Endothelial cell of hepatic sinusoid (primary cell): ENCODE measurements around the gene DDIT4.

ENCODE experiments used
- in situ Hi-C: cut with HindIII; loops from 2 replicates; pipeline ENCODE4 v1.10.0; 2017; ENCODE audit warnings: low sequenced_read_pairs

DDIT4 gene

DNA sequence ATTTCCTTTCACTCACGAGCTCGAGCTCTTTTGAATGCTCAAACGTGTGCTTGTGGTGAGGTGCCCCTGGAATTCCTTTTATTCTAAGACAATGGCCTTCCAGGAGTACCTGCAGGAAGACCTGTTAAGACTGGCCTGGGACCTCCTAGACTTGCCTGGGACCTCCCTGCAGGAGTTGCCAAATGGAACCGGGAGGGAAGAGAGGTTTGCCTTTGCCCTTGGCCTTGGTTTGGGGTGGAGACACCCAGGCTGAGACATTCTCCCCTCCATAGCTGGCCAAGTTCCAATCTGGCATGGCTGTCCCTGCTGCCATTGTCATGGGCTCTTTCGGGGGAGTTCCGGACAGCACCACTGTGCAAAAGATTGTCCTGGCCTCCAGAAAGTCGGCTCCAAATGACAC is 41.3 kb downstream of the DDIT4 start:
- in situ Hi-C loops = no loop called here

DNA sequence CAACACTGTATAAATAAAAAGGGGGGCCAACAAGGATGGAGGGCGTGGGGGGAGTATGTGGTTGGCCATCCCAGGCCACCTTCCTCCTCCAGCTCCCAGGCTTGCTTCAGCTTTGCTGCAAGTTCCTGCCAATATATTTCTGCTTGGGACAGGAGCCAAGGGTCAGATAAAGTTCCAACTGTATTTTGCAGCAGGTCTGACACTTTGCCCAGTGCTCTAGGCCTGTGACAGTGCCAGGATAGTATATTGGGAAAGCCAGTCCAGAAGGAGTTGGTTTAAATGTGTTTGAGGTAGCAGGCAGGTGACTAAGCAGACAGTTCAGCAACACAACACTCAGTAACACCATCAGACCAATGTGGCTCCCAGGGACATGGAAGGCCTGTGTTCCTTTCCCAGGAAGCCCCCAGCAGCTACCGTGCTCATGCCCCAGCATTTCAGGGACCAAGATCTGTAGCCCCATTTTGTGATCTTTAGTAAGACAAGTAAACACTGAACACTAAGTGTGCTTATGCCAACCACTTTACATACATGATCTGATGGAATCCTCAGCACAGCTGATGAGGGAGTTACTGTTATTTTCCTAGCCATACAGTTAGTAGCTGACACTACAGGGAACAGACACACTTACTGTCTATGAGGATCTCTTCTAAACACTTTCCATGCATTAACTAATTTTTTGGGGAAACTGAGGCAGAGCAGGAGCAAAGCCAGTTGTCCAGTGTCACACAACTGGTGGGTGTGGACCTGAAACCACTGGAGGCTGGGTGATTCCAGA is 42.1 kb downstream of the DDIT4 start:
- in situ Hi-C loops = no loop called here

DNA sequence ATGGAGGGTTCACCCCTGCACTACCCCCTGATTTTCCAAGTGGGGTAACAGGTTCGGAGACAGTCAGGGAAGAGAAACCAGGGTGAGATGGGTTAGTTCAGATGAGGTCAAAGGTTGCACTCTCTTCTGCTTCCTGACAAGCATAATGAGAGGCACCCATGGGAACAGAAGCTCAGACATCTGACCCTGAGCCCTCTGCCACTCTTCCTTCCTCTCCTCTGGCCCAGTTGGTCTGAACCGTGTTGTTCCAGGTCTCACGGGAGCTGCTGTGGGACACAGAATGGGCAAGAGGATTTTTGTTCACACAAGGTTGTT is 42.6 kb downstream of the DDIT4 start:
- in situ Hi-C loops = no loop called here

DNA sequence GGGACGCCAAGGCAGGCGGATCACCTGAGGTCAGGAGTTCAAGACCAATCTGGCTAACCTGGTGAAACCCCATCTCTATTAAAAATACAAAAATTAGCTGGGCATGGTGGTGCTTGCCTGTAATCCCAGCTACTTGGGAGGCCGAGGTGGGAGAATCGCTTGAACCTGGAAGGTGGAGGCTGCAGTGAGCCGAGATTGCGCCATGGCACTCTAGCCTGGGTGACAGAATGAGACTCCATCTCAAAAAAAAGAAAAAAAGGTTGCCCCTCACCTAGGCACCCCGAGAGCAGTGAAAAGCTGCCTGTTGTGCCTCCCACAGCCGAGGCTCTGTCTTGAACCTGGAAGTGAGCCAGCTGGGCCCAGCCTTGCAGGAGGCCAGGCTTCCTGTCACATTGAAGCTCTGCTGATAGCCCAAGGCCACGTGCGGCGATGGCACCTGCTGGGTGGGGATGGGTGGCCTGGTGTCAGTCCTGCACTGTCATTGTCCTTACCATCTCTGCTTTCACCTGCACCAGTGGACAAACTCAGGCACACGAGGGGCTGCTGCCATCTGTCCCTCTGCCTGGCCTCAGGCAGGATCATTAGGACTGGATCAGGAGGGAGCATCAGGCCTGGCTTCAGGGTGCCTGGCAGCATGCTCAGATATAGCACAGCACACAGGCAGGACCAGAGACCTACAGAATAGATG is 43.2 kb downstream of the DDIT4 start:
- in situ Hi-C loops = no loop called here

DNA sequence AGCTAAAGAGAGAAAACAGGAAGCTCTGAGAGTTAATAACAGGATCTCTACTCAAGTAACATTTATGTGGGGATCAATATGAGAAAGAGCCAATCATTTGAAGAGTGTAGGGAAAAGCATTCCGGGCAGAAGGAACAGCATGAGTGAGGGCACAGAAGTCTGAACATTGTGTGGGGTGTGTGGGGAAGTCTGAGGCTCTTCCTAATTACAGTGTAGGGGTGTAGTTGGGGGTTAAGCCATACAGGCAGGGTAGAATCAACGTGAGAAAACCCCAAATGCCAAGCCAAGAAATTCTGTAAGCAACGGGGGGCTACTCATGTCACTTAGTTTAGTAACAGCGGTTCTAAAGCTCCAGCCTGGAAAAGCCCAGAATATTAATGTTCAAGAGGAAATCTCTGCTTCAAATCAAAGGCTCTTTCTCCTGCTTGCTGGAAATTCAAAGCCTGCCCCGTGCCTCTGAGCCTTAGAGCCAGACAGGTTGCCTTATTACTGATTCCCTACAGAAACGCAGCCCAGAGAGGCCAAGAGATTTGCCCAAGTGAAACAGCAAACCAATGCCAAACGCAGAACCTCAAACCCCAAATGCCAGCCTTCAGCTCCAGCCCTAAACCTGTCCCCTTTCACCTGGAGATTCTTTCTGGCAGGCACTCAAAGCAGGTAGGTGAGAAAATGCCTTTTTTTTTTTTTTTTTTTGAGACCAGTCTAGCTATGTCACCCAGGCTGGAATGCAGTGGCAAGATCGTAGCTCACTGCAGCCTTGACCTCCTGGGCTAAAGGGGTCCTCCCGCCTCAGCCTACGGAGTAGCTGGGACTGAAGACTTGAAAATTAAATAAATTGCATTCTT is 44.9 kb downstream of the DDIT4 start:
- in situ Hi-C loops = no loop called here

DNA sequence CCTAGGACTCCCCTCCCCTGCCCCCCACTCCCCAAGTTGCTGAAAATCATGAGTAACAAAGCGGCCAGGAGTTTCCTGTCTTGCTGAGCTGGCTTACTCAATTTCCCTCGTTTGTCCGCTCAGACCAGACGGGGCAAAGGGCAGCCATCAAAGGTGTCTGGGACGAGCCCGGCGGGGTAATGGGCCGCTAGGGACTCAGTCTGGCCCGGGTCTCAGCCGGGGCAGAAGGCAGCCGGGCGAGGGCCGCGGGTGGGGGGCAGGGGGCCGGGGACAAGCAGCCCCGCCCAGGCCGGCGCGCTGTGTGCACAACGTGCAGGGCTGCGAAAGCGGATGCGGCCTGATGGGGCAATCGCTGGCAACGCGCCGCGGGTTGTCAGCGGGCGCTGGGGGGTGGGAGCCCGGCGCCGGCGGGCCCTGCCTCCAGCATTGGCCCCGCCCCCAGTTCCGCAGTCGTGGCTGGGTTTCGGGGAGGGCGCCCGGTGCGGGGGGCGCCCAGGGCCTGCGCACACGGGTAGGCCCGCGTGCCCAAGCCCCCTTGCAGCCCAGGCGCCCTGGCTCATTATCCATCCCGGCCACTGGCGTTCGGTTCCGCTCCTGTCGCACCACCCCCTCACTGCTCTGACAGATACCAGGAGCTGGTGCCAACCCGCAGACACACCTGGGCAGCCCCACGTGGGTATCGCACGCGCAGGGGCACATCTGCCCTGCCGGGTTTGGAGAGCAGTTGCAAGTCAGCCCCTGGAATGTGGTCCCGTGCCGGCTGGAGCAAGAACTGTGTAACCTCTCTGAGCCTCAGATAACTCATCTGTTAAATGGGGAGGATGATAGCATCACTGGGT is 45.9 kb downstream of the DDIT4 start:
- in situ Hi-C loops = loop anchor here (5.0 kb wide), 1 partner anchor 42 kb away; no protein-coding TSS in a partner anchor

DNA sequence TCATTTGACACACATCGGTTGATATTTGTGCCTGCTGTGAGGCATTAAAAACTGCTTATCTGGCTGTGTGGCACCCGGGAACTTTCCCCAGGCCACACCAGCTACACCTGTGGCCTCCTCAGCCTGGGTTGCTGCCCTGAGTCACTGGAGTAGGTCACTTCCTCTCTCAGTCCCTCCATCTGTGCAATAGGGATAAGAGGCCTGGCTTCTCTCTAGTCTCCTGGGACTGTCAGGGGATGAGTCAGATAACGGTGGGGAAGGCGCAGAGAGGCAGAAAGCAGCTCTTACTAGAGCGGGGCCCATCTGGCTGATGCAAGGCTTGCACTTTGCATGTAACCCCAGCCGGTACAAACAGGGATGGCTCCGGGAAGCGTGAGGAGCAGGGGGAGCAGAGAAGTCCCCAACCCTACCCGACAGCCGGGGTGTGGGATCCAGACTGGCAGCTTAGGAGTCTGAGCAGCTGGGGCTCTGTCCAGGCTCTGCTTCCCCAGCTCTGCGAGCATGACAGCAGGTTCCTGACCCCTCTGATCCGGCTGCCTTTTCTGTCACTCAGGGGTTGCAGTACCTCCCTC is 47.0 kb downstream of the DDIT4 start:
- in situ Hi-C loops = loop anchor here (5.0 kb wide), 1 partner anchor 43 kb away; no protein-coding TSS in a partner anchor

DNA sequence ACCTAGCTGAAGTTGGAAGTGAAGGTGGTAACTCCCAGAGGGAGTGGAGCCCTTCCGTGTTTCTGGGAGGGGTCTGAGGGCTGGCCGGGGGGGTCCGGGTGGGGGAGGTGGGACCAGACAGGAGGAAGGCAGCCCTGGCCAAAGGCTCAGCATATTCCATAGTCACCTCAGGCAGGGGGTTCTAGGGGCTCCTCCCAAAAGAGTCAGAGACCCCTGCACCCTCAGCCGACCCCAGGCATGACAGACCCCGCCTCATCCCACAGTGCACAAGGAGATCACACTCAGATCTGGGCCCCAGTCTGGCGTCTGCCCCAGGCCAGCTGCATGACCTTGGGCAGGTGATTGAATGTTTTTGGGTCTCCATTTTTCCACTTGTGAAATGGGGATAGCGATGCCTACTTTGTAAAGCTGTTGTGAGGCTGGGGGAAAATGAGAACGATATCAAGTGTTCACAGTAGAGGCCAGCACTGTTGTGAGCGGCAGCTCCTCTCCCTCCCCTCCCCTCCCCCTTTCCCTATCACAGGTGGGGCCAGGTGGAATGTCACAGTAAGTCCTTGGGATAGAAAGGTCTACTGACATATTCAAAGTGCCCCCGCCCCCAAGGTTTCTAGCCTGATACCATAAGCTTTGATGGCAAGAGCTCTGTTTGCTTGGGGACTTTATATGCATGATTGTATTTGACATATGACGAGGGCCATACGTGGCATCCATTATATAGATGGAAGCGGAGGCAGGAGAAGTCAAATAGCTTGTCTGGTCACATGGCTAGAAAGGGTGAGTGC is 47.7 kb downstream of the DDIT4 start:
- in situ Hi-C loops = loop anchor here (5.0 kb wide), 1 partner anchor 44 kb away; no protein-coding TSS in a partner anchor

DNA sequence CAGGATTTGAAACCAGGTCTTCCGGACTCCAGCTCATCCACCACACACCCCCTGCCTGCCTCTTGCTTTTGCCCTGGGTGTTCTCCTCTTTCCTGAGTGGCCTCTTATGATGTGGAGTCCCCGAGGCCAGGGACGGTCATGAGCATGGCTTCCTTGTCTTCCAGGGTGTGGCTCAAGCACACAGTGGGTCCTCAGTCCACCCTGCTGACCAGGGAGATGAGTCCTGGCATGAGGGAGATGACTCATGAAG is 48.2 kb downstream of the DDIT4 start:
- in situ Hi-C loops = loop anchor here (5.0 kb wide), 1 partner anchor 45 kb away; no protein-coding TSS in a partner anchor

DNA sequence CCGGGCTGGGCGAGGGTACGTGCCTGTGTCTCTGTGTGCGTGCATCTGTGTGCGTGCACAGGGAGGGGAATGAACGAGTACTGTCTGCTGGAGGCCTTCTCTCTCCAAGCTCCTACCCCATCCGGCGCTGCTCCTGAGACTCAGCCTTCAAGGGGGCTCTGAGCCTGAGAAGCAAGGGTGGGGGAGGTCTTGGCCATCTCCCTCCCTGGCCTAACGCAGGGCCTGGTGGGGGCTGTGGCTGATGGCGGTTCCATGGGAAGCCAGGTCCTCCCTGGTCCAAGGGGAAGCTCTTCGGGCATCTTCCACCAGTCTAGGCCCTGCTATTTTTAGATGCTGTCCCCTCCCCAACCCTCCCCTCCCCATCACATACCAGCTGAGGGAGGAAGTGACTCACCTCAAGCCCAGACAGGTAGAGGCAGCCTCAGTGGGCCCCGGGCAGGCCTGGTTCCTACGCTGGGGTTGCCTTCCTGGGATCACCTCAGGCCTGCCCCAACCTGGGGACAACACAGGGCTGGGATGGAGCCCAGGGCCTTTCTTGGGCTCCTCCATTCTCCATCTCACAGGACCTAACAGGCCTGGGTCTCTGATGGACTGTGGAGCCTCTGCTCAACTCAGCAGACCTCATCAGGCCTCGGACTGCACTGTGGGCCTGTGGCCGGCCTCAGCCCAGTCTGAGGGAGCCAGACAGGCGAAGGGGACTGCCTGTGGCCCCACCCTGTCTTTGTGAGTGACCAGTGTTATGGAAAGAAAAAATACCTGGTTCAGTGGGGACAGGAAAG is 48.7 kb downstream of the DDIT4 start:
- in situ Hi-C loops = loop anchor here (5.0 kb wide), 1 partner anchor 45 kb away; no protein-coding TSS in a partner anchor

DNA sequence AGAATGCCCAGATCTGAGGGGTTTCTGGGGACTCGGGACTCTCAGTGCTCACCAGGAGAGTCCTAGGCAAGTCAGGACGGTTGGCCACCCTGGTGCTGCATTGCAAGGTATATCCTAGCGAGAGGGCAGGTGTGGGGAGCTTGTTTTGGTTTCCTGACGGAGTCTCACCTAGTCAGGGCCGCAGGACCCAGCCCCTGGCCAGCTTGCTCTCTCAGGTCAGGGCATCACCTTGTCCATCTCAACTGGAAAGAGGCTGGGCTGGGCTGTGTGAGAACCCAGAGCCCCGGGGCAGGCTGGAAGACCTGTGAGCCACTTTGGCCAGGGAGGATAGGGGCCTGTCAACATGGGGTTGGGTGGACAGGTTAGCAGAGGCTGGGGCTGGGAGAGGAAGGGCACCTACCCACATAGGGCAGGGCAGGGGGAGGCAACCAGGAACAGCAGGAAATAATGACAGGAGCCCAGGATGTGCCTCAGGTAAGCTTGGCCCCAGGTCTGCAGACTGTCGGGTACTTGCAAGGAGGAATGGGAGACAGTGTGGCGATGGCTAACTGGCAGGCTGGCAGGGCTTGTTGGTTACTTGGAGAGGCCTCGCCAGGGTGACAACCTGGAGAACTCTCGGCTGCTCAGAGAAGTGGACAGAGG is 49.5 kb downstream of the DDIT4 start:
- in situ Hi-C loops = loop anchor here (5.0 kb wide), 1 partner anchor 46 kb away; no protein-coding TSS in a partner anchor

DNA sequence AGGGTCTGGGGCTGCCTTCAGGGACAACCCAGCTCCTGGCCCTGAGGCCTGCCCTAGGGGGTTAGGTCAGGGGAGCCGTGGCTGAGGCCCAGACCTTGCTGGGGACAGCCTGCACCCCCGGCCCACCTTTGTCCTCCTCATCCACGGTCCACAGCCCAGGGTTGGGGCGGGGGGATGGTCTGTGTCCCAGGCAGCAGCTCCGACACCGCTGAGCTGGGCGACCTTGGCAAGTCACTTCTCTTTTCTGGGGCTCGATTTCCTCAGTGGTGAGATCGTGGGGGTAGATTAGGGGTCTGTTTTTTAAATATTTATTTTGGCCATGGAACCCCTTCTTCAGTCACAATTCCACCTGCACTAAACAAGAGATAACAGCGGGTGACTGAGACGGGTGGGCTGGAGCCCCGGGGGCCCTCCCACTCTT is 50.1 kb downstream of the DDIT4 start:
- in situ Hi-C loops = loop anchor here (5.0 kb wide), 1 partner anchor 46 kb away; no protein-coding TSS in a partner anchor
